OCI-M1 (cell line): ENCODE data around the gene ZBTB40.

Experiments
- DNase-seq: peaks from one replicate; lab custom pipeline; 2025; lab: John Stamatoyannopoulos, UW

Gene ZBTB40

GRCh38 chr1:22530715-22531114 lies 79.1 kb downstream of the ZBTB40 start:
- DNase-seq, result no peak

GRCh38 chr1:22531251-22531650 lies 79.6 kb downstream of the ZBTB40 start:
- no peak for DNase-seq

GRCh38 chr1:22533244-22533895 lies 81.7 kb downstream of the ZBTB40 start:
- no peak for DNase-seq

GRCh38 chr1:22534951-22535350 lies 83.3 kb downstream of the ZBTB40 start:
- no peak for DNase-seq

- DNase-seq, result no peak
These were observed 83.7 kb downstream of the ZBTB40 start for GRCh38 chr1:22535399-22535798.

DNA sequence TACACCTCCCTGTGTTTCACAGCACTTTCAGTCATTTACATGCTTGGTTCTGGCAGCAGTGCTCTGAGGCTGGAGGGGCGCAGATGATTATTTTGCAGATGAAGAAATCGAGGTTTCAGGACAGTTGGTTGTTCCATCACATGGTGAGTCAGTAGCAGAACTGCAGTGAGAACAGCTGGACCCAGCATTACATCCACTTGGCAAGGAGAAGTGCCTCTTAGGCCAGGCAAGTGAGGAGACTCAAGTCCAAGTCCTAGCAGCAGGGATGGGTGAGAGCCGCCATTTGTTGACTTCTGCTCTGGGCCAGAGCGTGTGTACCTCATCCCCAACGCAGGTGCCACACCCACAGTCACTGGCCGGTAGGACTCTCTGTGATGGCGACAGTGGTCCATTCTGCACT lies 84.9 kb downstream of the ZBTB40 start:
- no peak for DNase-seq

DNA sequence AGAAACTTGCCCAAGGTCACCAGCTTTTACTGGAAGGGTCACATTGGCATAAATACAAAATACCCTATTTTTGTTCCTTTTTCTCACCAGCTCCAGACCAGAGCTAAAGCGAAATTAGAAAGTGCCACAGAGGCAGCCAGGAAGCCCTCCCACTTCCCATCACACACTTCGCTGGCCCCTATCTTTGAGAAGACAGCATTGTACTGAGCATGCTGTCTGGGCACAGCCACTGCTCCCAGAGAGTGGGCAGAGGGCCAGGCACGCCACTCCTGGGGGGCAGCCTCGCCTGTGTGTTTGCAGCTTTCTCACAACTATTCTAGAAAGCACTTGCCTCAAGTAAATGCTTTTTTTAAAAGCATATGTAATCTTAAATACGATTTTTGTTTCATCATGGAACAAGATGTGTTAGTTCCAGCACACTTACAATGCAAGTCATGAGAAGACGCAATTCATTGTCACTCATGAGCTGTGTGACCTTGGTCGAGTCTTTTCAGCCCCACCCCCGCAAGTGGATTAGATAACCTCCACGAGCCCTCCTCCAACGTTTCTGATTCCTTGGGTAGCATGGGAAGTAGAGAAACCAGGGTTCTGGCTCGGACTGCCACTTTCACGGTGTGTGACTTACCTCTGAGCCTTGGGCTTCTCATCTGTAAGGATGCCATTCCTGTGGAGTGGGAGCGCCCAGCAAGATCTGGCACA lies 85.9 kb downstream of the ZBTB40 start:
- no peak for DNase-seq

DNA sequence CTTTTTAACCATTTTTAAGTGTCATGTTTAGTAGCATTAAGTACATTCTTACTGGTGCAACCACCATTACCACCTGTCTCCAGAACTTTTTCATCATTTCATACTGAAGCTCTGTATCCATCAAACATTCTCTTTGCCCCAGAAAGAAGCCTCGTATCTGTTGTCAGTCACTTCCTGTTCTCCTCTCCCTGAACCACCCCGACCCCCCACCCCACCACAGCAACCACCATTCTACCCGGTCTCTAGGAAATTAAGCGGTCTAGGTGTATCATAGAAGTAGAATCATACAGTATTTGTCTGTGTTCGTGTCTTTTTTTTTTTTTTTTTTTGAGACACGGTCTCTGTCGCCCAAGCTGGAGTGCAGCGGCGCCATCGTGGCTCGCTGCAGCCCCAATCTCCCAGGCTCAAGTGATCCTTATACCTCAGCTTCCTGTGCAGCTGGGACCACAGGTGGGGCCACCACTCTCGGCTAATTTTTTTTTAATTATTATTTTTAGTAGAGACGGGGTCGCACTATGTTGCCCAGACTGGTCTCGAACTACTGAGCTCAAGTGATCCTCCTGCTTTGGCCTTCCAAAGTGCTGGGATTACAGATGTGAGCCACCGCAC lies 88.0 kb downstream of the ZBTB40 start:
- DNase-seq, result no peak

GRCh38 chr1:22540337-22540736 lies 88.7 kb downstream of the ZBTB40 start:
- no peak for DNase-seq

GRCh38 chr1:22542886-22543285 lies 91.2 kb downstream of the ZBTB40 start:
- DNase-seq, result no peak

DNA sequence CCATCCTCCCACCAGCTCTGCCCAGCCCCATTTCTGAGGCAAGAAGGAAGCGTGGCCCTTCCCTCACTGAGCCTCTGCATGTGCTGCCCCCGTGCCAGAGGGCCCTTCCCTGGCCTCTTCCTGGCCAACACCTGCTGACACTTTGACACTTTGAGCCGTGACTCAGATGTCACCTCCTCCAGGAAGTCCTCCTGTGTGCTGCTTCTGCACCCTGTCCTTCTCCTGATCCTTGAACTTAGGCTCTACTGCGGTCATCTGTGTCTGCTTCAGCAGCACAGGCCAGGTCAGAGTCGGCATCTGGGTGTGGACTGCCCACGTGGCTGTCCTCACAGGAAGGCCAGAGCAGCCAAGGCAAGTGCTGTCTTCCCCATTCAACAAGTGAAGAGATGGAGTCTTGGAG lies 92.0 kb downstream of the ZBTB40 start:
- DNase-seq, result no peak

- no peak for DNase-seq
These were observed 93.0 kb downstream of the ZBTB40 start for GRCh38 chr1:22544606-22545005.

DNA sequence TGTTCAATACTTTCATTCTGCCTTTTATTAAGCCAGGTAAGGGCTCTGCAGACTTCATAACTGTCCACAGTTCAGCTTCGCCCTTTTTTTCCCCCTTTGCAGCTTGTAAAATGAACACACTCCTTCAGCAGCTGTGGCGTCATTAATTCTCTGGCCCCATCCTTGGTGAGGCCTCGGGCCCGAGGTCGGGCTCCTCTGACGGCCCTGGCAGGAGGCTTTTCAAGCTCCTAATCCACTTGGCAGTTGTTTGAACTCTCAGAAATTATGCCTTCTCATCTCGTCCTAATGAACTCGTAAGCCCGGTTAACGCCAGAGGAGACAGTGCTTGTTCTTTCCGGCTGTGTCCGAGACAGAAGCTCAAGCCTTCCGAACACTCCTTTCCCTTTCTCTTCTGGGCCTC lies 93.5 kb downstream of the ZBTB40 start:
- no peak for DNase-seq

- no peak for DNase-seq
These were observed 95.7 kb downstream of the ZBTB40 start for GRCh38 chr1:22547186-22547817.

DNA sequence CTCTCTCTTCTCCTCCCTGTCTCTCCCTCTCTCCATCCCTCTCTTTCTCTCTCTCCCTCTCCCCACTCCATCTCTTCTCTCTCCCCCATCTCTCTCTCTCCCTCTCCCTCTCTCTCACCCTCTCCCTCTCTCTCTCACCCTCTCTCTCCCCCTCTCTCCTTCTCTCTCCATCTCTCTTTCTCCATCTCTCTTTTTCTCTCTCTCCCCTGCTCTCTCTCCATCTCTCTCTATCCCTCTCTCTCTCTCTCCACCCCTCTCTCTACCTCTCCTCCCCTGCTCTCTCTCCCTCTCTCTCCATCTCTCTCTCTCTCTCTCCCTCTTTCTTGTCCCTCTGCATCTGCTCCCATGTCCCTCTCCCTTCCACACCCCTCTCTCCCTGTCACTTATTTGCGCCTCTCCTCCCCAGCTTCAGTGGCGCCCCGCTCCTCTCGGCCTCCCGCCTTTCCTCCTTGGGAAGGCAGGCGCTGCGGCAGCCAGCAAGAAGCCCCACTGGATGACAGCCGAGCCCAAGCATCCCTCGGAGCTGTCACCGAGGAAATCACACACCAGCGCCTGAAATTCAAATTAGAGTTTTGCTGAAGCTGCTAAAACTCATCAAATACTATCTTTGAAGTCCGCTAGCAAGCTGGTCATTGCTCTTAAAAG lies 96.3 kb downstream of the ZBTB40 start:
- DNase-seq, result no peak

DNA sequence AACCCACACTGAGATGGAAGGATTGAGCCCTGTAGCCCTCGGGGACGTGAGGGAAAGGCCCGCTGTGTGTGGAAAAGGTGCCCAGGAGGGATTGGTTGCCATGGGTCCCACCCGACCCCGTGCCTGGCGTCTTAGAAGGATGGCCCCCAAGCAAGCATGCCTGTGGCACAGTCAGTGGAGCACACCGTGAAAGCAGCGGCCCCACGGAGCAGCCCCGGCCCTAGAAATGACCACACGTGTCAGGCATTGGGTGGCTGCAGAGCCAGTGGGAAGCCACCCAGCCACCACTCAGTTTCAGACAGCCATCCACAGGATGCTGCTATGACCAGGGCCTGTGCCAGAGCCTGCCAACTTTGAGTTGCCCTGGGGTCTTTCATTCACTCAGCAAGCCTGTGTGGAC lies 98.4 kb downstream of the ZBTB40 start:
- no peak for DNase-seq

GRCh38 chr1:22551591-22551990 lies 99.9 kb downstream of the ZBTB40 start:
- DNase-seq, result no peak

DNA sequence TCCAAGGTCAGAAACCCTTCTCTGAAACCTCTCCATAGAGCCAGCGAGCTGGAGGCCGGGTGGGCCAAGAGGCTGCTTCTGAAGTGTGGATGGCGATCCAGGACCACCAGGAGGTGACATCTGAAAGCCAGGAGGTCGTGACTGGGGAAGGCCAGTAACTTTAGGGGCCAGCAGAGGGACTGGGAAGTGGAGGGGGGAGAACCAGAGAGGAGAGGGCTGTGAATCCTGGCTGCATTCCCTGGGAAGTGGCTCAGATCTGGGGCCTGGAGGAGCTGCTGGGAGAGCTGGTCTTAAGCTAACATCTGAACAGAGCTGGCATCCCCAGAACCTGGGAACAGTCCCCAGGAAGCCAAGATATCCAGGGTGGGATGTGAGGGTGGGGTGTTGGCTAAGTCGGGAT lies 100.4 kb downstream of the ZBTB40 start:
- no peak for DNase-seq

GRCh38 chr1:22553104-22553880 lies 101.6 kb downstream of the ZBTB40 start:
- no peak for DNase-seq

- peak; percentile 39 for DNase-seq
These were observed 102.4 kb downstream of the ZBTB40 start for GRCh38 chr1:22553991-22554522.

DNA sequence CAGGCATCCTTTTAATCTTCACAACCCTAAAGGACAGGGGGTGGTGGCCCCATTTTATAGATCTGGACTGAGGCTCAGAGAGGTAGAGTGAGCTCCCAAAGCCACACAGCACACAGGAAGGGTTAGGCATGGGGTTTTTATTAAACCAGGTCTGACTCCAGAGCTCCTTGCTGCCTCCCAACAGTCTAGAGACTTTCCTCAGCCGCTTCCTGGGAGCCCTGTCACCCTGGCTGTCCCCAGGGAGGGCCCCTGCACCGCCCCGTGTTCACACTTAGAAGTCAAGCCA lies 103.7 kb downstream of the ZBTB40 start:
- DNase-seq, result no peak
